Glomerular visceral epithelial cell (primary cell): ENCODE results near the gene SRPX2.

ENCODE experiments used
- DNase-seq: peaks from one replicate; pipeline ENCODE4 v3.0.0-alpha.2; 2016; ENCODE audit errors: extremely low spot score

SRPX2 gene

GRCh38 chrX:100650841-100651240 is 6.8 kb downstream of the SRPX2 start:
- no peak for DNase-seq

DNA sequence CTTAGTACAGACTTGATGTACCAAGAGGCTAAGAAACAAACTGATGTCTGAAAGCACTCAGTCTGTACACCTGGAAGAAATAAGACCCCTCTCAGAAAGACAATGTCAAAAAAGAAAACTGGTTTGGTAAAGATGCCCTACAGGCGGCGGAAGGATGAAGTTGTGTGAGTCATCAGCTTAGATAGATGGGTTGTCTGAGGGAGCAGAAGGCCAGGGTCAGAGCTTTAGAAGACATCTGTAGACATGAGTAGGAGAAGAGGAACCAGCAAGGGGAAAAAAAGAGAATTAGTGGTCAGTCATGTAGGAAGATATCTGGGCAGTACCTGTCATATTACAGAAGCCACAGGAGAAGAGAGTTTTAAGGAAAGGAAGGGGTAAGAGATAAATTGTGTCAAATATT is 8.3 kb downstream of the SRPX2 start:
- DNase-seq = no peak

GRCh38 chrX:100654261-100654660 is 10.3 kb downstream of the SRPX2 start:
- DNase-seq = no peak

GRCh38 chrX:100658941-100659381 is 15.0 kb downstream of the SRPX2 start:
- no peak for DNase-seq

DNA sequence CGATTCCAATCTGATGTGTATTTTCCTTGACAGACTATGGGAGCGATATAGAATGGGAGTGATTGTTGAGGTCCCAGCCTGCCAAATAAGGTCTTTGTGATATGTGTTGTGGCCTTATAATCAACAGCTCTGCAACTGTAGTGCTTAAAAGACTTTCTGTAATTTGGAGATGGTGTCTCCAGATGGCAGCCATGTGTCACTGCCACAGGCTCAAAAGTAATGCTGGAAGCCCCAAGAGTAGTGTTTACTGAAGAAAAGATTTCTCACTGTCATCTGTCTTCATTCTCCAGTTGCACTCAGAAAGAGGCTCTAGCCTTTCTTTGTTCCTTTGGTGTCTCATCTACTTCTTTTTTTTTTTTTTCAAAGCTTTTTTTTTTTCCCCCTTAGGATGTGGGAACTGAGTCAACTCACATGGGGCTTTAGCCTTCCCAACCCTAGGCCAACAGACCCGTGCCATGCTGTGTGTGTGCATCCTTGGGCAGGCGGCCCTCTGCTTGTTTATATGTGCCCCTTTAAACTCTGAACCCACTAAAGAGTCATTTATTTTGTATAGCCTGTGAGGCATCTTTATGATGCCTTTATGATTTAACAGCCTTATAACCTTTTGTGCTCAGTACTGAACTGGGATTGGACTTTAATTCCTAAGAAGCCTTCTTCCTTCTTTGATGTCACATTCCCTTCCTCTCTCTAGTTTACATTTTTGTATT is 15.6 kb downstream of the SRPX2 start:
- DNase-seq = no peak

DNA sequence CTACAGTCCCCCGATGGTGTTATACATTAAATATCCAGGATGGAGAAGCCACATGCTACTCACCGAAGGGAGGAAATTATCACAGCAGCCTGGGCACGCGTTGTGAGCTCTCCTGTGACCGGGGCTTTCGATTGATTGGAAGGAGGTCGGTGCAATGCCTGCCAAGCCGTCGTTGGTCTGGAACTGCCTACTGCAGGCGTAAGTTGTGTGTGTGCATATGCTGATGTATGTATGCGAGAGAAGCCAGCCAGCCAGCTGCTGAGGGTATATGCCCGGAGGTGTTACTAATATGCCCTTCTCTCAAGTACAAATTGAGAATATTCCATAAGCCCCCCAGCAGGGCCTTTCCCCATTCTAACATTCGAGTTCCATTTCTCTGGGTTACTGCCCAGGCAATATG is 18.2 kb downstream of the SRPX2 start:
- no peak for DNase-seq

DNA sequence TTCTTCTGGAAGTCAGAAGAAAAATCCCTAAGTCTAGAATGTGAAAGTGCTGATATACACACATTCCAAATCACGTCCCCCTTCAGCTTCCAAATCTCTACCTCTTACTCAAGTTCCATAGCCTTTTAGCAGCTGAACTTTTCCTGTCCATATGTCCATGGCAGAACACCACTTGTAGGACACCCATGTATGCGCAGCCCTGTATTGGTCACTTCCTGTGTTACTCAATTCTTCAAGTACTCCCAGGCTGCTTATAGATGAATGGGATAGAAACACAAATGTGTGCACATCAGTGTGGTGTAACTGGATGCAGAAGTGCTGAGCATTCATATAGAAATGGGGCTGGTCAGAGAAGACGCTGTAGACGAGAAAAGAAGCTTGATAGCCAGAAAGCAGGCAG is 18.8 kb downstream of the SRPX2 start:
- no peak for DNase-seq

DNA sequence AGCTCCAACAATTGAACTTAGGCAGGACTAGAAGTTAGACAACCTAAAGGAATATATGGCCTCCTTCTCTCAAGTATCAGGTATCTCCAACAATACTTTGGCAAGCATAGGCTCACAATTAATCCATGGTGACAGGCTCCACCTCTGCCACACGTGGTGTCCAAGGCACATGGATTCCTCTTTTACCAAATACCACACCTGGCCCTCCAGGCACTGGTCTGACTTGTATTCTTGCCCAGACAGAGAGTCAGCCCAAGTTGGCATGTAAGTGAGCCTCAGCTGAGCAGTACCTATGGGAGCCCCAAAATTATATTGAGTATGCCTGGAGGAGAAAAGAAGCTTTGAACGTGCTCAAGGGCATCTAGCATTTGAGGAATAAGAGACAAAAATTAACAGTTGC is 19.6 kb downstream of the SRPX2 start:
- DNase-seq = no peak

DNA sequence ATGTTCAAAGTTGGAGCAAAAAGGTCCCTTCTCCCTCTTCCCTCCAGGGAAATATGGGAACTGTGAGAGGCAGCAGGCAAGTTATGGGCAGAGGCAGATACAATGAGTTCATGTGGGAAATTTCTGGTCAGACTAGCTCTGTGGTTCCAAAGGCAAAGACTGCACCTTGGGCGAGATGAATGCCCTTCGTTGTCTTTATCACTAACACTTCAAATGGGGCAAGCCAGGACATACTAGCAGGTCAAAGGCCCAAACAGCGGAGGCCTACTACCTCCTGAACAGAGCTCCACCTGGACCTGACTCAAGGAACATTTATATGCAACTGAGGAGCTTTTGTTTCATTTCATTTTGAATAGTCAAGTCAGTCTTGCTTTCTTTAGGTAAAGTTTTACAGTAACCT is 29.0 kb downstream of the SRPX2 start:
- no peak for DNase-seq

GRCh38 chrX:100673397-100673953 is 29.5 kb downstream of the SRPX2 start:
- no peak for DNase-seq

GRCh38 chrX:100674705-100675104 is 30.7 kb downstream of the SRPX2 start:
- no peak for DNase-seq

GRCh38 chrX:100677611-100678181 is 33.7 kb downstream of the SRPX2 start:
- DNase-seq = no peak

DNA sequence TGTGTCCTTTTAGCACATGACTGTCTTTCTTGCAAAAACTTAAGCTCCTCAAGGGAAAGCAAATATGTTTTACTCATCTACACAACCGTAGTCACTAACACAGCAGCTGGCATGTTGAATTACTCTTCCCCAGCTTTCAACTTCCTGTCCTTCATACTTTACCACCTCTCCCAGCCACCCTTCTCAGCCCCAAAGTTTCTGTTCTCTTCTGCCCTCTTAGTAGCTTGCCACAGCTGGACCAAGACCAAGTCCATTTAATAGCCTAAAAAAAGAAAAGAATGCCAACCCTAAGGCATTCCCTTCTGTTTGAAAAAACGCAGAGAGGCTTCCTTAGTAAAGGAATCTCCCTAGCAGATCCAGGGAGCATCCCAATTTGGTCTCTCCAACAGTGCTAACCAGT is 36.8 kb downstream of the SRPX2 start:
- DNase-seq = no peak

DNA sequence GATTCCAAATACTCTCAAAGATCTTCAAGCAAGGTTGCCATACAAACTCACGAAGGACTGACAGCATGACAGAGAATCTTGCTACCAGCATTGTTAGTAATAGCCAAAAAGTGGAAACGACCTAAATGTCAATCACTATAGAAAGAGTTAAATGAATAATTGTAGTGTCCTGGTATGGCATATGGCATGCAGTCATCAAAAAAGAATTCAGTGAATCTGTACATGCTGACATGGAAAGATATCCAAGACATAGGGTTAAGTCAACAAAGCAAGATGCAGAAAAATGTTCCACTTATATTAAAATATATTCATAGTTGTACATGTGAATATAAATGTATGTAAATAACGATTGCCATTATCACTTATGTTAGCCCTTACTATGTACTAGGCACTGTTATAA is 37.6 kb downstream of the SRPX2 start:
- no peak for DNase-seq

- DNase-seq = no peak
Measured at GRCh38 chrX:100682939-100683338, 38.9 kb downstream of the SRPX2 start.

DNA sequence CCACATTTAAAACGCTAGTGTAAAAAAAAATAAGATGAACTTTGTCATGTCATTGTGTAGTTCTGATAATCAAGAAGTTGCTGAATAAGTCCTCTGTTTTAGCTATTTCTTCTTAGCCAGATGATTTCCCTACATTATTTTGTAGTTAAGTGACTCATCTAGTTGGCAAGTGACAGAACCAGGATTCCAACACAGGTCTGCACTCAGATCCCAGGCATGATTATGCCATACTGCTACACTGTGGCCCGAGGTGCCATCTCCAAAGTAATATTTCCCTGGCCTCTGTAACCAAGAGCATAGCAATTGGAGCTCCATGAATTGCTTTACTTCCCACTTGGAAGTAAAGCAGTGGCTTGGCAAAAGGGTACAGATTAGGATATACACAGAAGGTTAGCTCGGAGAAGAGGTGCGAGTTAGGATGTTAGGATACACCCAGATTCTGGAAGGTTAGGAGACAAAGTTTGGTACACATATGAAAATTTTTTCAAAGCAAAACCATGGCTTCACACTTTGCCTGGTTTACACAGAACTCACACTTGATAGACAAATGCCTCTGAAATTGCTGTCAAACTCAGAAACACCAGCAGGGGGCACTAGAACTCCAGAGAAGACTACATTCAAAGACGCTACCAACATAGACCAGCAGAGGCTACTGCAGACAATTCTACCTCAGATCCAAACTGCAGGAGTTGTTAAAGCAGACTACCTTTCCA is 41.4 kb downstream of the SRPX2 start:
- peak; percentile 70 for DNase-seq

DNA sequence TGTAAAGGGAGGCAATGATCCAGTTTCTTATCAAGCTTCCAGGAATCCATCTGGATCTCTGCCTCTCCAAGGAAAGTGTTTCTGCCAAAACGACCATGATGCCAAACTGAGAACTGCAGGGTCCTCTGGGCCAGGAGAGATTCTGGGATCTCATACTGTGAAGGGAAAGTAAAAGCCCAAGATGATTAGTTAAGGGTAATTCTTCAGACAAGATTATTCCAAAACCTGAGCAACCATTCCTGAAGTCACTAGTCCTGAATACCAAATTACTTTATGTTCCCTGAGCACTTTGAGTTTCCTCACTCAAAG is 42.0 kb downstream of the SRPX2 start:
- no peak for DNase-seq

- no peak for DNase-seq
Measured at GRCh38 chrX:100687128-100687527, 43.1 kb downstream of the SRPX2 start.

GRCh38 chrX:100687546-100687945 is 43.5 kb downstream of the SRPX2 start:
- no peak for DNase-seq

- peak; percentile 0 for DNase-seq
Measured at GRCh38 chrX:100695302-100695701, 51.3 kb downstream of the SRPX2 start.

- DNase-seq = no peak
Measured at GRCh38 chrX:100695991-100696390, 52.0 kb downstream of the SRPX2 start.

GRCh38 chrX:100696699-100697351 is 52.8 kb downstream of the SRPX2 start:
- DNase-seq = no peak

DNA sequence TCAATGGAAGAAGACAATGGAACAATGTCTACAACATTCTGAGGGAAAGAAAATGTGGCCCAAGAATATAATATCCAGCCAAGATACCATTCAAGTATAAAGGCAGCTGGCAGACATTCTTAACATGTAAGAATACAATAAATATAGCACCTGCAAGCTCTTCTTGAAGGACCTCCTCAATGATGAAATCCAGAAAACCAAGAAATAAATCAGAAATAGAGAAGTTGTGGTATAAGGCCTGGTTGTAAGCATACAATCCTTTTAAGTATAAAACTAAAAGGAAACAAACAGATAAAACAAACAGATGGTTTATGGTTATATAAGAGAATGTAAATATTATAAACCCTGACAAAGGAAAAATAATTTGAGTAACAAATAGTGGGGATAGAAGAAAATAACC is 54.6 kb downstream of the SRPX2 start:
- DNase-seq = no peak
